ENCODE data around the gene C9orf57. TPM values are rescaled to one million over a fixed set of nuclear protein-coding genes. Genes with fewer than 3 reads are reported as not detected.

C9orf57 gene
- total and polyA plus RNA-seq, 2 of the 8 experiments (the other 6 are each of a cell fraction or from before 2014, with no cell fraction given), result not detected

GRCh38 chr9:72039532-72039931 is 20.9 kb downstream of the C9orf57 start:
- H2AFZ ChIP-seq (ENCODE audit: low read length), result 0 out of 2 replicates have a peak overlapping the region, but pooled peaks have one; percentile 30
- no peak for DNase-seq (ENCODE audit: low read depth in 1 of 2, low spot score in 2 of 2)
- POLR2A ChIA-PET (ENCODE audit: partially characterized antibody), result interaction anchor here (0.6 kb wide), 1 partner anchor 200 kb away, joined by 3 read pairs; no protein-coding TSS in a partner anchor

More at GRCh38 chr9:72039532-72039931, 20.9 kb downstream of the C9orf57 start:
- Histone ChIP-seq H3K4me3 (ENCODE audit: extremely low read depth in 1 of 4, insufficient read depth in 2 of 4, low read depth in 3 of 4, low read length in 4 of 4) (no peak overlapping the region), H3K36me3 (ENCODE audit: control insufficient read depth in 2 of 4, insufficient read depth in 4 of 4, low read length in 3 of 4) (no peaks in the 10 kb centered on the region), H2BK5ac (ENCODE audit: low read depth, low read length) (no peak overlapping the region), H3K23ac (ENCODE audit: insufficient read length) (no peak overlapping the region), H2BK20ac (ENCODE audit: low read length) (no peak overlapping the region), H4K8ac (ENCODE audit: extremely low read depth, insufficient read depth, low read length) (no peak overlapping the region), H2BK12ac (ENCODE audit: low read depth, low read length) (no peak overlapping the region), H3K9me3 (ENCODE audit: insufficient read depth in 2 of 2, low read depth in 1 of 2, low read length in 1 of 2) (no peaks in the 10 kb centered on the region), H4K91ac (replicated peaks; ENCODE audit: insufficient read length, low read length) (no peak overlapping the region), H3K27ac (ENCODE audit: low read depth, low read length) (no peak overlapping the region), H3K18ac (ENCODE audit: extremely low read depth, low read length) (no peak overlapping the region), H3K14ac (ENCODE audit: insufficient read length) (no peak overlapping the region), H3K79me2 (ENCODE audit: control insufficient read depth in 1 of 2, insufficient read depth in 2 of 2, low read length in 2 of 2) (no peaks in the 10 kb centered on the region), H3K23me2 (ENCODE audit: low read depth, low read length) (no peaks in the 10 kb centered on the region), H4K5ac (ENCODE audit: insufficient read length, low read depth, low read length) (no peak overlapping the region), H2BK15ac (ENCODE audit: low read length) (no peak overlapping the region), H3K4ac (replicated peaks; ENCODE audit: insufficient read length, low read depth, low read length) (no peak overlapping the region), H4K20me1 (replicated peaks in 1 of 2; ENCODE audit: control insufficient read depth in 1 of 2, insufficient read depth in 2 of 2, low read length in 2 of 2) (no peaks in the 10 kb centered on the region), H3K56ac (replicated peaks; ENCODE audit: insufficient read length, low read depth, low read length) (no peak overlapping the region), H3K4me1 (replicated peaks in 1 of 4; ENCODE audit: control insufficient read depth in 3 of 4, insufficient read depth in 4 of 4, low read length in 3 of 4) (no peaks in the 10 kb centered on the region), H2AK5ac (ENCODE audit: low read depth, low read length) (no peak overlapping the region), H3K4me2 (ENCODE audit: insufficient read depth in 1 of 2, low read depth in 2 of 2, low read length in 2 of 2) (no peak overlapping the region), H3K27me3 (replicated peaks in 1 of 4; ENCODE audit: control insufficient read depth in 3 of 4, extremely low read depth in 1 of 4, insufficient read depth in 3 of 4, low read length in 3 of 4) (no peaks in the 10 kb centered on the region), H2BK120ac (replicated peaks; ENCODE audit: low read depth, low read length) (no peak overlapping the region), H3K79me1 (ENCODE audit: low read depth, low read length) (no peaks in the 10 kb centered on the region), H3K9ac (replicated peaks in 1 of 4; ENCODE audit: extremely low read depth in 1 of 4, low read depth in 3 of 4, low read length in 3 of 4) (no peak overlapping the region)
- 88% methylated on average over 8 of the region's 8 CpGs; no CpG with 5 or more reads in 1 of the 2 experiments for WGBS, 2 experiments (ENCODE audit: extremely low coverage in 1 of 2, insufficient coverage in 1 of 2, insufficient read length in 1 of 2, insufficient replicate concordance in 2 of 2, low coverage in 1 of 2, low lambda C conversion rate in 2 of 2, missing lambda C conversion rate in 1 of 2)
- CTCF ChIA-PET (ENCODE audit: partially characterized antibody), result interaction anchor here (0.6 to 5.3 kb wide), 50 partner anchors 9 to 983 kb away, joined by 3 to 67 read pairs (median 4); no protein-coding TSS in a partner anchor
- TF ChIP-seq CHD1 (IDR thresholded peaks at IDR 0.05; ENCODE audit: low read depth, low read length), result no peak
- TF ChIP-seq HDAC2 (IDR thresholded peaks at IDR 0.05; ENCODE audit: borderline replicate concordance in 1 of 2, low read depth in 2 of 2, low read length in 2 of 2), result no peak
- no peak for TF ChIP-seq EGR1 (IDR thresholded peaks at IDR 0.05; ENCODE audit: borderline replicate concordance, low read depth, low read length)
- no peak for TF ChIP-seq E2F6 (IDR thresholded peaks at IDR 0.05)
- TF ChIP-seq MAFK (IDR thresholded peaks at IDR 0.05; ENCODE audit: low read depth, low read length), result no peak
- TF ChIP-seq RFX5 (IDR thresholded peaks at IDR 0.05; ENCODE audit: borderline replicate concordance, low read depth, low read length), result no peak
- TF ChIP-seq POLR2AphosphoS5 (IDR thresholded peaks at IDR 0.05; ENCODE audit: low read depth, low read length), result no peak
- no peak for TF ChIP-seq SP2 (IDR thresholded peaks at IDR 0.05; ENCODE audit: low read length)
- no peak for FAIRE-seq

Measured in H1 (cell line).